ENCODE measurements around the gene BCS1L.
"Not testable (repeated sequence)": the region's sequence is repeated elsewhere in the genome, so short reads cannot be mapped to it uniquely, and the experiment has no call there.

Gene BCS1L

DNA sequence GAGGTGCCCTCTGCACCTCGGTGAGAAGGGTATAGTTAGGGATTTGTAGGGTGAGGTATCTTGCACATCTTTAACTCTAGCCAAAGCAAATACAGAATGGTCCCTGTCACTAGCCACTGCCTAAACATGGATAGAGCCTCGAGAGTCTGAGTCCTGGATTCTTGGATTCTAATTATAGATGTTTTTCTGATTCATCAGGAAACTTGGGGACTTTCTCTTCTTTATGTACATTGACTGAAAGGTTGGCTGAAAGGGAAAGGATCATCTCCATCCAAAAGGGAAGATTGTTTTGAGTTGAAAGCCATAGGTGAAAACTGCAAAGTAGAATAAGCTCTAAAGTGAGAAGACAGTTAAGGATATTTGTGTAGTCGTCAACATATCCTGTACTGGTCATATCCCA lies 20.6 kb downstream of the BCS1L start:
- H3K27ac ChIP-seq: no peak overlapping the region
- TF ChIP-seq, protein P1, sequence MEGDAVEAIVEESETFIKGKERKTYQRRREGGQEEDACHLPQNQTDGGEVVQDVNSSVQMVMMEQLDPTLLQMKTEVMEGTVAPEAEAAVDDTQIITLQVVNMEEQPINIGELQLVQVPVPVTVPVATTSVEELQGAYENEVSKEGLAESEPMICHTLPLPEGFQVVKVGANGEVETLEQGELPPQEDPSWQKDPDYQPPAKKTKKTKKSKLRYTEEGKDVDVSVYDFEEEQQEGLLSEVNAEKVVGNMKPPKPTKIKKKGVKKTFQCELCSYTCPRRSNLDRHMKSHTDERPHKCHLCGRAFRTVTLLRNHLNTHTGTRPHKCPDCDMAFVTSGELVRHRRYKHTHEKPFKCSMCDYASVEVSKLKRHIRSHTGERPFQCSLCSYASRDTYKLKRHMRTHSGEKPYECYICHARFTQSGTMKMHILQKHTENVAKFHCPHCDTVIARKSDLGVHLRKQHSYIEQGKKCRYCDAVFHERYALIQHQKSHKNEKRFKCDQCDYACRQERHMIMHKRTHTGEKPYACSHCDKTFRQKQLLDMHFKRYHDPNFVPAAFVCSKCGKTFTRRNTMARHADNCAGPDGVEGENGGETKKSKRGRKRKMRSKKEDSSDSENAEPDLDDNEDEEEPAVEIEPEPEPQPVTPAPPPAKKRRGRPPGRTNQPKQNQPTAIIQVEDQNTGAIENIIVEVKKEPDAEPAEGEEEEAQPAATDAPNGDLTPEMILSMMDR (conservative IDR thresholded peaks at IDR 0.05): no peak
- TF ChIP-seq ZFX (IDR thresholded peaks at IDR 0.05): no peak

- TF ChIP-seq, protein P1 (conservative IDR thresholded peaks at IDR 0.05): peak; percentile 88
- H3K27ac ChIP-seq: not testable (repeated sequence)
Observed at GRCh38 chr2:218687400-218688060, 28.0 kb downstream of the BCS1L start.

GRCh38 chr2:218691234-218691633 lies 31.8 kb downstream of the BCS1L start:
- no peak overlapping the region for H3K27ac ChIP-seq
- TF ChIP-seq ZFX (IDR thresholded peaks at IDR 0.05): no peak
- TF ChIP-seq, protein P1 (conservative IDR thresholded peaks at IDR 0.05): no peak

DNA sequence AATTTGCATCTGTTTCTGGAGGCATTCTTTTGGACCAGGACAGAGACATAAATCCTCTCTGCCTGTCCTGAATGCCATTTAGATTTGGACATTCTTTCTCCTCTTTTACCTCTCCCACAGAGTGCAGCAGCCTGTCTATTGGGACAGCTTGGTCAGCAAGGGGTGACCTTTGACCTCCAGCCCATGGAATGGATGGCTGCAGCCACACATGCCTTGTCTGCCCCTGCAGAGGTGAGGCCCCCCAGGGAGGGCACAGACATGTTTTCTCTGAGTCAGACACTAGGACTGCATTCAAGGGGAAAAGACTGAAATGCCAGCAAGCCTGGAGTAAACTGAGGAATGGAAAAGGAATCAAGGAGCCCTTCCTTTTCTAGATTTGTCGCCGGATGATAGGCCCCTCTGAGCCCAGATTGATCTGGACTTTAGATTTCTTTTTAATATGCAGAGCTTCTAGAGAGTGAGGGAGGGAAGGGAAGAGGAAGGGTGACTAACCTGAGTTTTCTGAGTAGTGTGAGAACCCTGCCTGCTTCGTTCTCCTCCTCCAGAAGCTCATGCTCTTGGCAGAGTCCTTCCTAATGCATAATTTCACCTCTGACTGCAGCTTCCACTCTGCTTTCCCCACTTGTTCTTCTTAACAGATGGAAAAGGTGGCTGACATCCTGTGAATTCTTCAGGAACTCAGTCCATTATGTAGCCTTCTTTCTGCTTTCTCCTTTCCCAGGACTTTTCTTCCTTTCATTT lies 35.1 kb downstream of the BCS1L start:
- no peak for TF ChIP-seq ZFX (IDR thresholded peaks at IDR 0.05)
- TF ChIP-seq, protein P1 (conservative IDR thresholded peaks at IDR 0.05): no peak
- no peak overlapping the region for H3K27ac ChIP-seq

DNA sequence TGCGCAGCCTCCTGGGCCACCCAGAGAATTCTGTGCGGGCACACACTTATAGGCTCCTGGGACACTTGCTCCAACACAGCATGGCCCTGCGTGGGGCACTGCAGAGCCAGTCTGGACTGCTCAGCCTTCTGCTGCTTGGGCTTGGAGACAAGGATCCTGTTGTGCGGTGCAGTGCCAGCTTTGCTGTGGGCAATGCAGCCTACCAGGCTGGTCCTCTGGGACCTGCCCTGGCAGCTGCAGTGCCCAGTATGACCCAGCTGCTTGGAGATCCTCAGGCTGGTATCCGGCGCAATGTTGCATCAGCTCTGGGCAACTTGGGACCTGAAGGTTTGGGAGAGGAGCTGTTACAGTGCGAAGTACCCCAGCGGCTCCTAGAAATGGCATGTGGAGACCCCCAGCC lies 39.4 kb downstream of the BCS1L start:
- H3K27ac ChIP-seq: no peak overlapping the region
- TF ChIP-seq, protein P1 (conservative IDR thresholded peaks at IDR 0.05): no peak
- TF ChIP-seq ZFX (IDR thresholded peaks at IDR 0.05): no peak

- H3K27ac ChIP-seq: no peak overlapping the region
- TF ChIP-seq, protein P1 (conservative IDR thresholded peaks at IDR 0.05): no peak
- TF ChIP-seq ZFX (IDR thresholded peaks at IDR 0.05): no peak
Observed at GRCh38 chr2:218701806-218702205, 42.3 kb downstream of the BCS1L start.

GRCh38 chr2:218703341-218703740 lies 43.9 kb downstream of the BCS1L start:
- no peak overlapping the region for H3K27ac ChIP-seq
- TF ChIP-seq, protein P1 (conservative IDR thresholded peaks at IDR 0.05): no peak
- TF ChIP-seq ZFX (IDR thresholded peaks at IDR 0.05): no peak
